VCaP (cell line): ENCODE results near the gene AQP6.

Experiments used
- H3K27ac ChIP-seq: fragments of 450-650 bp; 2 replicates; pipeline ENCODE4 v1.5.1; 2017
- TF ChIP-seq, protein P1 (sequence below): fragments of 450-650 bp; conservative IDR thresholded peaks from 2 replicates; pipeline ENCODE4 v1.5.1; 2017; ENCODE audit warnings: mild to moderate bottlenecking, moderate library complexity

AQP6 gene

DNA sequence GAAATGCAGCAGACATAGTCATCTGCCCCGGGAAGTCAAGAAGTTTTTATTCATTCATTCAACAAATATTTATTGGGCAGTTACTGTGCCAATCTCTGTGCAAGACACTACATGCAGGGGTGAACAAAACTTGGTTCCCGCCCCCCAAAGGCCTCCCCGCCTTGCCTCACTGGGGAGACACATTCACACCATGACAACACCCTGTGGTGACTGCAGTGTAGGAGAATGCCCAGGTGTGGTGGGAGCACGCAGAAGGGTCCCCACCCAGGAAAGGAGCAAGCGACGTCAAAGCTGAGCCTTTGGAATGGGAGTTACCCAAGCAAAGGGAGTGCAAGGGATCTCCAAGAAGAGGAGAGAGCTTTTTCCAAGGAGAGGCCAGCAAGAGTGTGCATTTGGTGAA, 1.6 kb upstream of the AQP6 start:
- TF ChIP-seq, protein P1, sequence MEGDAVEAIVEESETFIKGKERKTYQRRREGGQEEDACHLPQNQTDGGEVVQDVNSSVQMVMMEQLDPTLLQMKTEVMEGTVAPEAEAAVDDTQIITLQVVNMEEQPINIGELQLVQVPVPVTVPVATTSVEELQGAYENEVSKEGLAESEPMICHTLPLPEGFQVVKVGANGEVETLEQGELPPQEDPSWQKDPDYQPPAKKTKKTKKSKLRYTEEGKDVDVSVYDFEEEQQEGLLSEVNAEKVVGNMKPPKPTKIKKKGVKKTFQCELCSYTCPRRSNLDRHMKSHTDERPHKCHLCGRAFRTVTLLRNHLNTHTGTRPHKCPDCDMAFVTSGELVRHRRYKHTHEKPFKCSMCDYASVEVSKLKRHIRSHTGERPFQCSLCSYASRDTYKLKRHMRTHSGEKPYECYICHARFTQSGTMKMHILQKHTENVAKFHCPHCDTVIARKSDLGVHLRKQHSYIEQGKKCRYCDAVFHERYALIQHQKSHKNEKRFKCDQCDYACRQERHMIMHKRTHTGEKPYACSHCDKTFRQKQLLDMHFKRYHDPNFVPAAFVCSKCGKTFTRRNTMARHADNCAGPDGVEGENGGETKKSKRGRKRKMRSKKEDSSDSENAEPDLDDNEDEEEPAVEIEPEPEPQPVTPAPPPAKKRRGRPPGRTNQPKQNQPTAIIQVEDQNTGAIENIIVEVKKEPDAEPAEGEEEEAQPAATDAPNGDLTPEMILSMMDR: no peak
- no peak overlapping the region for H3K27ac ChIP-seq

DNA sequence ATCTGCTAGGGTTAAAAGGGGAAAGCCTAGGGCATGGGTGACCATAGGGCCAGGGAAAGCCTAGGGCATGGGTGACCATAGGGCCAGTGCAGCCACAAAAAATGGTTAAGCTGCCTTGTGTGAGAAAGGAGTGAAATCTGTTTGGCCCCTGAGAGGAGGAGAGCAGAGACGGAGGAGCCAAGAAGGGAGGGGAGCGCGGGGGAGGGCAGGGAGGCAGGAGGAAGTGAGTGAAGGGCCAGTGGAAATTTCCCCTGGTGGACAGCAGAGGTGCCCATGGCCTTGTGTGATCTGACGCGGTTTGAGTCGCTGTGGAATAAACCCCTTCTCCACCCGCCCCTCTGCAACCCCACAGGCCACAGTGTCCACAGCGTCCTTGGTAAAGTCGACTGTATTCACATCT, 618 bp upstream of the AQP6 start:
- no peak overlapping the region for H3K27ac ChIP-seq
- TF ChIP-seq, protein P1: no peak

DNA sequence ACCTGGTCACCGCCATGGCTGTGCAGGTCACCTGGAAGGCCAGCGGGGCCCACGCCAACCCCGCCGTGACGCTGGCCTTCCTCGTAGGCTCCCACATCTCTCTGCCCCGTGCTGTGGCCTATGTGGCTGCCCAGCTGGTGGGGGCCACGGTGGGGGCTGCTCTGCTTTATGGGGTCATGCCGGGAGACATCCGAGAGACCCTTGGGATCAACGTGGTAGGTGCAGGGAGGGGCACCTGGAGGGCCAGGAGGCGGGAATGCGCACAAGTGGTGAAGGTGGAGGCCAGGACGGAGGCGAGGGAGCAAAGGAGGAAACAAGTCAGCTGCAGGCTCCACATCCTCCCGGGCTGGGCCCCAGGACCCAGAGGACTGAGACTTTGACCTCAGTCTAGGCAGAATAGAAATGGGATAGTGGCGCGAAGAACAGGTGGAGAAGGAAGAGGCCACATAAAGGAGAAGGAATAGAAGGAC, 649 bp downstream of the AQP6 start:
- TF ChIP-seq, protein P1: no peak
- no peak overlapping the region for H3K27ac ChIP-seq

DNA sequence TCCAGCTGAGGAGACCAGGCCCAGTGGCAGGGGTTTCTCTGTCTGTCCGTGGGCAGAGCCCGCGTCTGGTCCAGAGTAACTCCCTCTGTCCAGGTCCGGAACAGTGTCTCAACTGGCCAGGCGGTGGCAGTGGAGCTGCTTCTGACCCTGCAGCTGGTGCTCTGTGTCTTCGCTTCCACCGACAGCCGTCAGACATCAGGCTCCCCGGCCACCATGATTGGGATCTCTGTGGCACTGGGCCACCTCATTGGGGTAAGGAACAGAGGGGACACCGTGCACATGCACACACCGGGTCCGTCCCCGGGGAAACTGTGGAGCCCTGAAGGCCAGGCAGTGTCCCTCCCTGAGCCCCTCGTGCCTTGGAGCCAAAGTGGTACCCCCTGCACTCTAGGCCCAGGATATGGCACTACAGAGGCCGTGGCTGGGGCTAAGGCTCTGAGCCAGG, 1.5 kb downstream of the AQP6 start:
- H3K27ac ChIP-seq: no peak overlapping the region
- TF ChIP-seq, protein P1: peak; percentile 88

DNA sequence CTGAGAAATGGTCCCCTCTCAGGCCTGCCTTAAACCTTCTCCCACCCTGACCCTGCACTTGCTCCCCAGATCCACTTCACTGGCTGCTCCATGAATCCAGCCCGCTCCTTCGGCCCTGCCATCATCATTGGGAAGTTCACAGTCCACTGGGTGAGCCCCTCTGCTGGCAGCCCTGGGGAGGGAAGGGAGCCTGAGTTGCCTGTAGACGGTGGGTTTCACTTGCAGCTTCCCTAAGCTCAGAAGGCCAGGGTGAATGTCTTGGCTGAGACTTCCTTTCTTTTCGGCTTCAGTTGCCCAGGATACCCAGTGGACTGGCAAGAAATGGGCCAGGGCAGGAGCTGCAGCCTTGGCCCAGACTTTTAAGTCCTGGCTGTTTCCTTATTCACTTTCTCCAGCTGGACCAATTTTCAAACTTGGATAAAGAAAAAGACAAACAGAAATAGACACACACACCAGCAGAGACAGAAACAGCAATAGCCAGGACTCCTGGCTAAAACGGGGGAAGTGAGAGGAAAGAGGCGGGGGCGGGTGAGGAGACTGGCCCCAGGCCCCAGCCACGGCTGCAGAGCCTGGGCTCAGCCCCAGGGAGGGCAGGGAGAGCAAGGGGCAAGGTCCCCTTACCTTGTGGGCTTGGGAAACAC, 2.0 kb downstream of the AQP6 start:
- TF ChIP-seq, protein P1: no peak
- no peak overlapping the region for H3K27ac ChIP-seq

DNA sequence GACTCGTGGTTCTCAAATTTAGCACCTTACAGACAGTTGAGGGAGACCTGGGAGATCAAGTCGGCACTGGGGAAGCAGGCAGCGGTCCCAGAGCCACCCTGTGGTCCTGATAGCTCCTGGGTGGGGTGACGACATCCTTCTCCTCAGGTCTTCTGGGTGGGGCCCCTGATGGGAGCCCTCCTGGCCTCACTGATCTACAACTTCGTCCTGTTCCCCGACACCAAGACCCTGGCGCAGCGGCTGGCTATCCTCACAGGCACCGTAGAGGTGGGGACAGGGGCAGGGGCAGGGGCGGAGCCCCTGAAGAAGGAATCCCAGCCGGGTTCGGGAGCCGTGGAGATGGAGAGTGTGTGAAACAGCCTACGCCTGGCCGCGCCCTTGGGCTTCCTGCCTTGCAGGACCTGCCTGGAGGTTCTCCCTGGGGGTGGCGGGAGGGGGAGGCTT, 2.6 kb downstream of the AQP6 start:
- H3K27ac ChIP-seq: no peak overlapping the region
- TF ChIP-seq, protein P1: no peak

DNA sequence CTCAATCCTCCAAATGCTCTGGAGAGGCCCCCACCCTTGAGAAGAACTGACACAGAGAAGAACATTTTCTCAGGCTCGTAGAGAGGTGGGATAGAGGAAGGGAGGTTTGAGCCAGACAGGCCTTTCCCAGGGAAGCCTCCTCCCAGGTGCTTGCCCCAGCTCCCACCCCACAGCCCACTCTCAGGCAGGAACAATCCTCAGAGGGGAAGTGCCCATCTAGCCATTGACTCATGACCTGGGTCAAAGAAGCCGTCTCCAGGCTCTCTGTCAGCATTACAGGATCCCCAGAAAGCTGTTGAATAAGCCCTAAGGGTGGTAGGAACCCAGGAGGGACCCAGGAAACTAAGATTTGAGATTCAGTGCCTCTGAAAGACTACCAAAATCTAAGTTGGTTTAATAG, 3.8 kb downstream of the AQP6 start:
- TF ChIP-seq, protein P1: no peak
- no peak overlapping the region for H3K27ac ChIP-seq
